ENCODE results near the gene PPP1R1A. TPM values are rescaled to one million over a fixed set of nuclear protein-coding genes. Genes with fewer than 3 reads are reported as not detected.

PPP1R1A gene
- total RNA-seq, 1 experiment from 2014 or later = 8.5 TPM

GRCh38 chr12:54605138-54605970, 16.9 kb upstream of the PPP1R1A start:
- Mint-ChIP-seq H3K9me3 (no peaks in the 10 kb centered on the region), H3K27ac (no peak overlapping the region), H3K4me1 (no peaks in the 10 kb centered on the region), H3K27me3 (ENCODE audit: low read depth) (peaks cover 68% of the 10 kb centered on the region), H3K4me3 (no peak overlapping the region), H3K36me3 (ENCODE audit: insufficient read depth in 1 of 3, low read depth in 3 of 3) (no peaks in the 10 kb centered on the region; a peak in 1 of 7 replicates)
- H2AFZ ChIP-seq (ENCODE audit: low read length) = no peak overlapping the region
- no peak overlapping the region for H4K5ac ChIP-seq (ENCODE audit: insufficient read length, low read depth, low read length)
- H3K56ac ChIP-seq (ENCODE audit: insufficient read length, low read depth, low read length) = no peak overlapping the region
- DNase-seq = no peak
- no peak overlapping the region for H3K23ac ChIP-seq (ENCODE audit: insufficient read length, low read depth, low read length)
- H3K9ac ChIP-seq (ENCODE audit: extremely low read depth, insufficient read length, low read length) = no peak overlapping the region
- H2BK20ac ChIP-seq (ENCODE audit: low read depth, low read length, poor library complexity, severe bottlenecking) = no peak overlapping the region
- no peak overlapping the region for H3K27ac ChIP-seq (ENCODE audit: insufficient read length, low read depth, low read length)
- H2BK15ac ChIP-seq (ENCODE audit: low read depth, low read length) = no peak overlapping the region
- H3K79me2 ChIP-seq (ENCODE audit: insufficient read depth, low read length) = no peaks in the 10 kb centered on the region
- no peak overlapping the region for H3T11ph ChIP-seq (ENCODE audit: low read length)
- no CpG with 5 or more reads among the region's 6 CpGs for WGBS (ENCODE audit: extremely low coverage, insufficient read length, low lambda C conversion rate)
- H3K23me2 ChIP-seq (ENCODE audit: insufficient read length, low read depth, low read length, poor library complexity, severe bottlenecking) = no peaks in the 10 kb centered on the region
- TF ChIP-seq, protein P1, sequence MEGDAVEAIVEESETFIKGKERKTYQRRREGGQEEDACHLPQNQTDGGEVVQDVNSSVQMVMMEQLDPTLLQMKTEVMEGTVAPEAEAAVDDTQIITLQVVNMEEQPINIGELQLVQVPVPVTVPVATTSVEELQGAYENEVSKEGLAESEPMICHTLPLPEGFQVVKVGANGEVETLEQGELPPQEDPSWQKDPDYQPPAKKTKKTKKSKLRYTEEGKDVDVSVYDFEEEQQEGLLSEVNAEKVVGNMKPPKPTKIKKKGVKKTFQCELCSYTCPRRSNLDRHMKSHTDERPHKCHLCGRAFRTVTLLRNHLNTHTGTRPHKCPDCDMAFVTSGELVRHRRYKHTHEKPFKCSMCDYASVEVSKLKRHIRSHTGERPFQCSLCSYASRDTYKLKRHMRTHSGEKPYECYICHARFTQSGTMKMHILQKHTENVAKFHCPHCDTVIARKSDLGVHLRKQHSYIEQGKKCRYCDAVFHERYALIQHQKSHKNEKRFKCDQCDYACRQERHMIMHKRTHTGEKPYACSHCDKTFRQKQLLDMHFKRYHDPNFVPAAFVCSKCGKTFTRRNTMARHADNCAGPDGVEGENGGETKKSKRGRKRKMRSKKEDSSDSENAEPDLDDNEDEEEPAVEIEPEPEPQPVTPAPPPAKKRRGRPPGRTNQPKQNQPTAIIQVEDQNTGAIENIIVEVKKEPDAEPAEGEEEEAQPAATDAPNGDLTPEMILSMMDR (conservative IDR thresholded peaks at IDR 0.05) = no peak
- no peak overlapping the region for H2AK5ac ChIP-seq (ENCODE audit: insufficient read length, low read length)
- H4K8ac ChIP-seq (replicated peaks; ENCODE audit: insufficient read length, low read depth, low read length) = no peak overlapping the region
- H3K79me1 ChIP-seq (ENCODE audit: insufficient read depth, low read depth, low read length, poor library complexity, severe bottlenecking) = no peaks in the 10 kb centered on the region
- H2BK5ac ChIP-seq (ENCODE audit: insufficient read length, low read length) = no peak overlapping the region
- H3K9me3 ChIP-seq (ENCODE audit: control insufficient read depth, low read depth, low read length) = no peaks in the 10 kb centered on the region
- no peak overlapping the region for H3K14ac ChIP-seq (ENCODE audit: insufficient read depth, low read length)
- no peak overlapping the region for H3K4me2 ChIP-seq (ENCODE audit: insufficient read depth, insufficient read length, low read length)
- H3K27me3 ChIP-seq (ENCODE audit: insufficient read depth, low read length) = peaks cover 3% of the 10 kb centered on the region; the same call in 1 of the 2 replicates
- no peak overlapping the region for H4K91ac ChIP-seq (ENCODE audit: insufficient read length, low read depth, low read length)
- no peaks in the 10 kb centered on the region for H4K20me1 ChIP-seq (ENCODE audit: control insufficient read depth, insufficient read depth, insufficient read length)
- no peak overlapping the region for H2BK120ac ChIP-seq (ENCODE audit: low read depth, low read length, poor library complexity, severe bottlenecking)
- H3K4me1 ChIP-seq (ENCODE audit: insufficient read depth, low read length) = no peaks in the 10 kb centered on the region
- no peak overlapping the region for H3K4ac ChIP-seq (ENCODE audit: low read depth, low read length)
- H3K18ac ChIP-seq (ENCODE audit: insufficient read length, low read depth, low read length) = no peak overlapping the region
- H2BK12ac ChIP-seq (ENCODE audit: insufficient read length, low read depth, low read length) = no peak overlapping the region
